GM12878 (cell line): ENCODE measurements around the gene RAB6B. TPM values are rescaled to one million over a fixed set of nuclear protein-coding genes. Genes with fewer than 3 reads are reported as not detected.

Source experiments
- ATAC-seq: fragments of 200-7000 bp; cut with Tn5 transposase; 3 replicates; pipeline ENCODE4 v1.9.1; 2020; ENCODE audit warnings: mild to moderate bottlenecking, moderate library complexity
- BruUV-seq: library from RNA; stranded (reverse); fragments of 400-500 nt; replicated peaks from 2 replicates; lab custom pipeline; 2021; lab: Mats Ljungman, UMichigan
- CTCF ChIA-PET: fragments of 300-600 bp; sonication (Branson Sonifier 250); formaldehyde crosslinking; extraction: SDS; loops from one replicate; lab custom pipeline; 2021; ENCODE audit warnings: inconsistent platforms; lab: Yijun Ruan, JAX
- POLR2A ChIA-PET: fragments of 350-600 bp; formaldehyde crosslinking; extraction: SDS; loops from one replicate; lab custom pipeline; 2021; ENCODE audit warnings: inconsistent platforms; lab: Charles Lee
- RAD21 ChIA-PET: fragments of 300-600 bp; sonication (Branson Sonifier 250); formaldehyde crosslinking; loops from one replicate; lab custom pipeline; 2023; ENCODE audit warnings: antibody characterized with exemption; ENCODE audit not compliant: unreplicated experiment; lab: Charles Lee
- SMC1A ChIA-PET: fragments of 300-600 bp; sonication (Branson Sonifier 250); formaldehyde crosslinking; loops from one replicate; lab custom pipeline; 2023; ENCODE audit not compliant: unreplicated experiment, uncharacterized antibody; lab: Charles Lee
- DNase-seq: peaks from one replicate; pipeline ENCODE4 v3.0.0-alpha.2; 2011; ENCODE audit warnings: low read depth, low spot score
- FAIRE-seq: peaks from 3 replicates; lab custom pipeline; 2011; peaks lifted over from hg19 to GRCh38; lab: Jason Lieb, UNC
- H2AFZ ChIP-seq: 2 replicates; pipeline ENCODE4 v1.6.0; 2011; ENCODE audit warnings: low read depth, low read length, control low read depth; ENCODE audit not compliant: control insufficient read depth
- H3K27ac ChIP-seq: 2 replicates; pipeline ENCODE4 v1.5.1; 2011; ENCODE audit warnings: control low read depth; ENCODE audit not compliant: control insufficient read depth, insufficient read depth
- H3K27me3 ChIP-seq, 2 experiments: replicated peaks in 1 of 2; 2 replicates each; pipeline versions ENCODE4 v1.6.0 to v1.6.1; 2011; ENCODE audit warnings: low read length in 1 of 2; ENCODE audit not compliant: control insufficient read depth in 2 of 2, insufficient read depth in 2 of 2
- H3K36me3 ChIP-seq, 2 experiments: 2 replicates each; pipeline ENCODE4 v1.5.1; 2011; ENCODE audit warnings: low read length in 1 of 2; ENCODE audit not compliant: control insufficient read depth in 2 of 2, insufficient read depth in 2 of 2
- H3K4me1 ChIP-seq: 2 replicates; pipeline ENCODE4 v1.6.1; 2011; ENCODE audit warnings: mild to moderate bottlenecking, low read length, moderate library complexity, mixed read lengths; ENCODE audit not compliant: control insufficient read depth, insufficient read depth
- H3K4me2 ChIP-seq: 2 replicates; pipeline ENCODE4 v1.6.0; 2011; ENCODE audit warnings: control low read depth; ENCODE audit not compliant: control insufficient read depth, insufficient read depth
- H3K4me3 ChIP-seq: fragments of 200-600 bp; sonication (generic); 2 replicates; pipeline ENCODE4 v1.5.1; 2016
- H3K79me2 ChIP-seq: 2 replicates; pipeline ENCODE4 v1.6.0; 2011; ENCODE audit warnings: low read length; ENCODE audit not compliant: control insufficient read depth, insufficient read depth
- H3K9ac ChIP-seq: 2 replicates; pipeline ENCODE4 v1.8.0; 2011; ENCODE audit warnings: low read length, control low read depth, mixed read lengths; ENCODE audit not compliant: control insufficient read depth, insufficient read depth
- H3K9me3 ChIP-seq: replicated peaks from 3 replicates; pipeline ENCODE4 v1.5.1; 2011; ENCODE audit warnings: mild to moderate bottlenecking, low read length; ENCODE audit not compliant: control insufficient read depth, insufficient read depth
- H4K20me1 ChIP-seq: 2 replicates; pipeline ENCODE4 v1.6.0; 2011; ENCODE audit not compliant: control insufficient read depth, insufficient read depth
- ASH2L ChIP-seq: fragments of 300-600, 200-600 bp; sonication (generic); IDR thresholded peaks from 2 replicates; pipeline ENCODE4 v1.6.1; 2017; ENCODE audit warnings: low read depth, mild to moderate bottlenecking, borderline replicate concordance
- BCL11A ChIP-seq: IDR thresholded peaks from 2 replicates; pipeline ENCODE4 v1.6.1; 2011; ENCODE audit warnings: low read depth, low read length
- CHD1 ChIP-seq: IDR thresholded peaks from 2 replicates; pipeline ENCODE4 v1.6.1; 2012; ENCODE audit warnings: low read depth, low read length, improper control_type of control experiment
- CHD4 ChIP-seq: fragments of 200-600 bp; sonication (generic); IDR thresholded peaks from 2 replicates; pipeline ENCODE4 v1.6.1; 2016; ENCODE audit warnings: mild to moderate bottlenecking
- CREM ChIP-seq: IDR thresholded peaks from 2 replicates; pipeline ENCODE4 v1.6.1; 2014; ENCODE audit warnings: antibody characterized with exemption, low read depth
- HDAC6 ChIP-seq: fragments of 200-600 bp; sonication (generic); IDR thresholded peaks from one replicate; pipeline ENCODE4 v1.8.0; 2017; ENCODE audit warnings: antibody characterized with exemption; ENCODE audit not compliant: unreplicated experiment
- JUND ChIP-seq: IDR thresholded peaks from 2 replicates; pipeline ENCODE4 v1.6.1; 2012; ENCODE audit warnings: low read depth, mild to moderate bottlenecking, low read length, improper control_type of control experiment, moderate library complexity
- MEF2A ChIP-seq: IDR thresholded peaks from 2 replicates; pipeline ENCODE4 v1.6.1; 2011; ENCODE audit warnings: low read depth, mild to moderate bottlenecking, low read length, moderate library complexity; ENCODE audit not compliant: insufficient read depth
- NFIC ChIP-seq: IDR thresholded peaks from 2 replicates; pipeline ENCODE4 v1.6.1; 2012; ENCODE audit warnings: low read depth, mild to moderate bottlenecking, inconsistent platforms, low read length, moderate library complexity
- WRNIP1 ChIP-seq: IDR thresholded peaks from 2 replicates; pipeline ENCODE4 v1.6.1; 2011; ENCODE audit warnings: low read depth, low read length, improper control_type of control experiment, borderline replicate concordance
- ZNF207 ChIP-seq: fragments of 450-650 bp; IDR thresholded peaks from 2 replicates; pipeline ENCODE4 v1.6.1; 2014; ENCODE audit warnings: antibody characterized with exemption, mild to moderate bottlenecking, borderline replicate concordance
- WGBS: methylation state at CpG from one replicate; pipeline ENCODE4 v1.1.6; 2016; ENCODE audit warnings: low lambda C conversion rate; ENCODE audit not compliant: insufficient replicate concordance, insufficient coverage; ENCODE audit errors: missing lambda C conversion rate; 5-methylcytosine and 5-hydroxymethylcytosine counted together
- in situ Hi-C: fragments of 300-500 bp; cut with MboI; formaldehyde crosslinking; loops from 9 replicates; pipeline ENCODE4 v1.14.3; 2018; ENCODE audit warnings: mixed read lengths
- intact Hi-C: fragments of 100-400 bp; cut with micrococcal nuclease; formaldehyde crosslinking; loops from one replicate; pipeline ENCODE4 v1.14.2; 2022; ENCODE audit not compliant: unreplicated experiment
- polyA plus RNA-seq, 11 experiments: library from polyadenylated mRNA; depleted of rRNA in 4 of 11; unstranded in 6 of 11; stranded (reverse) in 5 of 11; fragments of >200 nt; fragmentation: Nextera tagmentation in 4 of 11; fragmentation: Illumina TruSeq in 1 of 11; extraction: Ambion mirVana in 4 of 11; extraction: Trizol in 1 of 11; gene quantifications; 1 replicate in 1 of 11; 2 replicates in 10 of 11; pipeline versions ENCODE4 v1.2.1 to v1.2.3, GENCODE V29; 2011 to 2016; ENCODE audit warnings: inconsistent platforms in 2 of 11, missing spikeins in 2 of 11, low read depth in 1 of 11
- total RNA-seq, 4 experiments: library from RNA; depleted of rRNA in 3 of 4; stranded (reverse); fragments of >200 nt in 3 of 4; fragmentation: Illumina TruSeq in 1 of 4; extraction: Trizol in 1 of 4; gene quantifications; 2 replicates each; pipeline versions ENCODE4 v1.2.1 to v1.2.3, GENCODE V29; 2013 to 2021
- TF ChIP-seq, protein P1 (sequence below): fragments of 450-650 bp; conservative IDR thresholded peaks from 2 replicates; pipeline ENCODE4 v1.6.1; 2017; ENCODE audit warnings: mild to moderate bottlenecking, moderate library complexity
- TF ChIP-seq, protein P2 (sequence below): fragments of 450-650 bp; IDR thresholded peaks from 2 replicates; pipeline ENCODE4 v1.6.1; 2017; ENCODE audit warnings: mild to moderate bottlenecking, moderate library complexity

The RAB6B gene
- total and polyA plus RNA-seq, 10 of the 15 experiments (the other 5 are each of a cell fraction or from before 2014, with no cell fraction given) = 0.01 to 0.16 (median 0.04) TPM; not detected in 5

DNA sequence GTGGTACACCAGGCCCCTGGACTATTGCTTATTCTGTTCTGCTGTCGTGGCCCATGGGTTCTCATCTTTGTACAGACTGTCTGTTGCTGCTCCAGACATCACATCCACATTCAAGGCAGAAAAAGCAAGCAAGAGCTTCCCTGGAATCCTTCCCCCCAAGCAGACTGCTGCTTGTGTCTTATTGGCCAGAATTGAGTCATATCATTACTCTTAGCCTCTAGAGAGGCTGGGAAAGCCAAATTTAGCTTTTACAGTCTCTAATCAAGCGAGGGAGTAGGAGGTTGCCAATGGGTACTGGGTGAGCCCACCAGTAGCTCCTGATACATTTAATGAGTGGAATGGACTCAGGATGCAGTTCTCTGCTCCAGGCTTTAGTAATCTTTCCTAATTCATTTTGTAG, 39.4 kb downstream of the RAB6B start:
- Histone ChIP-seq H3K4me2 (0 out of 2 replicates have a peak overlapping the region, but pooled peaks have one; percentile 2), H4K20me1 (no peaks in the 10 kb centered on the region), H3K27me3 (no peaks in the 10 kb centered on the region), H3K4me1 (peaks cover 37% of the 10 kb centered on the region), H3K9ac (no peak overlapping the region), H3K36me3 (no peaks in the 10 kb centered on the region), H3K9me3 (no peaks in the 10 kb centered on the region; the same call in 2 of the 3 replicates), H3K79me2 (no peaks in the 10 kb centered on the region), H2AFZ (no peak overlapping the region; the same call in 1 of the 2 replicates), H3K27ac (no peak overlapping the region), H3K4me3 (no peak overlapping the region)
- in situ Hi-C loops = no loop called here
- ATAC-seq (no peak), DNase-seq (no peak), FAIRE-seq (peak; percentile 47)
- intact Hi-C loops = no loop called here
- TF ChIP-seq, protein P1, sequence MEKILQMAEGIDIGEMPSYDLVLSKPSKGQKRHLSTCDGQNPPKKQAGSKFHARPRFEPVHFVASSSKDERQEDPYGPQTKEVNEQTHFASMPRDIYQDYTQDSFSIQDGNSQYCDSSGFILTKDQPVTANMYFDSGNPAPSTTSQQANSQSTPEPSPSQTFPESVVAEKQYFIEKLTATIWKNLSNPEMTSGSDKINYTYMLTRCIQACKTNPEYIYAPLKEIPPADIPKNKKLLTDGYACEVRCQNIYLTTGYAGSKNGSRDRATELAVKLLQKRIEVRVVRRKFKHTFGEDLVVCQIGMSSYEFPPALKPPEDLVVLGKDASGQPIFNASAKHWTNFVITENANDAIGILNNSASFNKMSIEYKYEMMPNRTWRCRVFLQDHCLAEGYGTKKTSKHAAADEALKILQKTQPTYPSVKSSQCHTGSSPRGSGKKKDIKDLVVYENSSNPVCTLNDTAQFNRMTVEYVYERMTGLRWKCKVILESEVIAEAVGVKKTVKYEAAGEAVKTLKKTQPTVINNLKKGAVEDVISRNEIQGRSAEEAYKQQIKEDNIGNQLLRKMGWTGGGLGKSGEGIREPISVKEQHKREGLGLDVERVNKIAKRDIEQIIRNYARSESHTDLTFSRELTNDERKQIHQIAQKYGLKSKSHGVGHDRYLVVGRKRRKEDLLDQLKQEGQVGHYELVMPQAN = no peak
- peak; percentile 59; the same call in 1 of the 2 replicates for TF ChIP-seq MEF2A
- TF ChIP-seq ASH2L = no peak
- WGBS = 4% methylated on average over 2 of the region's 2 CpGs
- RAD21 ChIA-PET = no interaction called here
- no TSS peak for BruUV-seq
- SMC1A ChIA-PET = no interaction called here
- POLR2A ChIA-PET = no interaction called here
- CTCF ChIA-PET = no interaction called here

DNA sequence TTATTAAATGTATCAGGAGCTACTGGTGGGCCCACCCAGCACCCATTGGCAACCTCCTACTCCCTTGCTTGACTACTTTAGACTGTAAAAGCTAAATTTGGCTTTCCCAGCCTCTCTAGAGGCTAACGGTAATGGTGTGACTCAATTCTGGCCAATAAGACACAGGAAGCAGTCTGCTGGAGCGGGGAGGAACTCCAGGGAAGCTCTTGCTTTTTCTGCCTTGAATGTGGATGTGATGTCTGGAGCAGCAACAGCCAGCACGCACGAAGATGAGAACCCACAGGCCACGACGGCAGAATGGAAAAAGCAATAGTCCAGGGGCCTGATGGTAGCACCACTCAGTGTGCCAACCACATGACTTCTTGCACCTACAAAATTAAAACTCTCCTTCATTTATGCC, 39.9 kb downstream of the RAB6B start:
- Histone ChIP-seq H2AFZ (no peak overlapping the region; the same call in 1 of the 2 replicates), H3K27me3 (no peaks in the 10 kb centered on the region), H3K9me3 (no peaks in the 10 kb centered on the region; the same call in 2 of the 3 replicates), H3K79me2 (no peaks in the 10 kb centered on the region), H3K9ac (no peak overlapping the region), H3K4me3 (no peak overlapping the region), H4K20me1 (no peaks in the 10 kb centered on the region), H3K27ac (no peak overlapping the region), H3K4me1 (peaks cover 41% of the 10 kb centered on the region), H3K36me3 (no peaks in the 10 kb centered on the region), H3K4me2 (0 out of 2 replicates have a peak overlapping the region, but pooled peaks have one; percentile 2)
- no TSS peak for BruUV-seq
- WGBS = 27% methylated on average over 6 of the region's 6 CpGs
- FAIRE-seq = no peak
- intact Hi-C loops = no loop called here
- DNase-seq = no peak
- in situ Hi-C loops = no loop called here
- CTCF ChIA-PET = no interaction called here
- SMC1A ChIA-PET = no interaction called here
- RAD21 ChIA-PET = no interaction called here
- POLR2A ChIA-PET = no interaction called here
- ATAC-seq = no peak
- TF ChIP-seq WRNIP1 (no peak), BCL11A (no peak), NFIC (no peak), JUND (no peak), CREM (no peak), ZNF207 (no peak), HDAC6 (no peak), CHD1 (no peak), CHD4 (no peak)
- TF ChIP-seq, protein P2, sequence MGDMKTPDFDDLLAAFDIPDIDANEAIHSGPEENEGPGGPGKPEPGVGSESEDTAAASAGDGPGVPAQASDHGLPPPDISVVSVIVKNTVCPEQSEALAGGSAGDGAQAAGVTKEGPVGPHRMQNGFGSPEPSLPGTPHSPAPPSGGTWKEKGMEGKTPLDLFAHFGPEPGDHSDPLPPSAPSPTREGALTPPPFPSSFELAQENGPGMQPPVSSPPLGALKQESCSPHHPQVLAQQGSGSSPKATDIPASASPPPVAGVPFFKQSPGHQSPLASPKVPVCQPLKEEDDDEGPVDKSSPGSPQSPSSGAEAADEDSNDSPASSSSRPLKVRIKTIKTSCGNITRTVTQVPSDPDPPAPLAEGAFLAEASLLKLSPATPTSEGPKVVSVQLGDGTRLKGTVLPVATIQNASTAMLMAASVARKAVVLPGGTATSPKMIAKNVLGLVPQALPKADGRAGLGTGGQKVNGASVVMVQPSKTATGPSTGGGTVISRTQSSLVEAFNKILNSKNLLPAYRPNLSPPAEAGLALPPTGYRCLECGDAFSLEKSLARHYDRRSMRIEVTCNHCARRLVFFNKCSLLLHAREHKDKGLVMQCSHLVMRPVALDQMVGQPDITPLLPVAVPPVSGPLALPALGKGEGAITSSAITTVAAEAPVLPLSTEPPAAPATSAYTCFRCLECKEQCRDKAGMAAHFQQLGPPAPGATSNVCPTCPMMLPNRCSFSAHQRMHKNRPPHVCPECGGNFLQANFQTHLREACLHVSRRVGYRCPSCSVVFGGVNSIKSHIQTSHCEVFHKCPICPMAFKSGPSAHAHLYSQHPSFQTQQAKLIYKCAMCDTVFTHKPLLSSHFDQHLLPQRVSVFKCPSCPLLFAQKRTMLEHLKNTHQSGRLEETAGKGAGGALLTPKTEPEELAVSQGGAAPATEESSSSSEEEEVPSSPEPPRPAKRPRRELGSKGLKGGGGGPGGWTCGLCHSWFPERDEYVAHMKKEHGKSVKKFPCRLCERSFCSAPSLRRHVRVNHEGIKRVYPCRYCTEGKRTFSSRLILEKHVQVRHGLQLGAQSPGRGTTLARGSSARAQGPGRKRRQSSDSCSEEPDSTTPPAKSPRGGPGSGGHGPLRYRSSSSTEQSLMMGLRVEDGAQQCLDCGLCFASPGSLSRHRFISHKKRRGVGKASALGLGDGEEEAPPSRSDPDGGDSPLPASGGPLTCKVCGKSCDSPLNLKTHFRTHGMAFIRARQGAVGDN = no peak
